GM19395 (cell line): ENCODE results near the gene ZSCAN5A.
"Not testable (repeated sequence)": the region's sequence is repeated elsewhere in the genome, so short reads cannot be mapped to it uniquely, and the experiment has no call there.

Source experiments
- ATAC-seq: cut with Tn5 transposase; IDR thresholded peaks from one replicate; pipeline ENCODE4 v1.9.1; 2021; ENCODE audit warnings: mild to moderate bottlenecking, moderate library complexity; ENCODE audit not compliant: unreplicated experiment

Gene ZSCAN5A, protein sequence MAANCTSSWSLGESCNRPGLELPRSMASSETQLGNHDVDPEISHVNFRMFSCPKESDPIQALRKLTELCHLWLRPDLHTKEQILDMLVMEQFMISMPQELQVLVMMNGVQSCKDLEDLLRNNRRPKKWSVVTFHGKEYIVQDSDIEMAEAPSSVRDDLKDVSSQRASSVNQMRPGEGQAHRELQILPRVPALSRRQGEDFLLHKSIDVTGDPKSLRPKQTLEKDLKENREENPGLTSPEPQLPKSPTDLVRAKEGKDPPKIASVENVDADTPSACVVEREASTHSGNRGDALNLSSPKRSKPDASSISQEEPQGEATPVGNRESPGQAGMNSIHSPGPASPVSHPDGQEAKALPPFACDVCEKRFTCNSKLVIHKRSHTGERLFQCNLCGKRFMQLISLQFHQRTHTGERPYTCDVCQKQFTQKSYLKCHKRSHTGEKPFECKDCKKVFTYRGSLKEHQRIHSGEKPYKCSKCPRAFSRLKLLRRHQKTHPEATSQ

DNA sequence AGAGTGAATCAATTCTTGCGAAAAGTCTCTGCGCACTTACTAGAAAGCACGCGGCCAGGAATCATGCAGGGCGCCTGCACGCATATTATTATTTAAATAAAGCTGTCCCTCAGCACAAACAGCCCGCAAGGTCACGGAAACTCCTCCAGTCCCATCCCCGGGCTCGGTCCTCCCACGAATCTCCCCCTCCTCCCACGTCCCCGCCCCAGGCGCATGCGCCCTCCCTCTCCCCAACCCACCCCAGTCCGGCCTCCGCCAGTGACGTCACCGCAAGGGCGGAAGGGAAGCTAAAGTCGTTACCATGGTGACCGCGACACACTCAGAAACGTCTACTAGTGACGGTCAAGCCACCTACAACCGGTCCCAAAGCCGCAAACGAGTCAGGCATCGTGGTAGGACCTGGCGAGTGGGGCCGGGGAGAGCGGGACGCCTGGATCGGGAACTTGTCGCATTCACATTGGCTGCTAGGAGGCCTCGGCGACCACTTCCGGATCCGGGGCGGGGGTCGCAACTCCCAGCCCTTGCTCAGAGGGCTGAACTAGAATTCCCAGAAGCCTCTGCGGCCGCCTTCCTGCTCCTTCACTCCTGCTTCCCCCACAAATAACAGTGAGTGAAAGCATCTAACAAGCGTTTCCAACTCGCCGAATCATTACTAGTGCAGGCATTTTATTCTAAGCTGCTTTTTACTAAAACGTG, at the start of gene ZSCAN5A:
ZSCAN5A (minus strand) TSS at position 459 of the 696 bp plus-strand sequence. CDS start 89,793 bp downstream, outside the sequence.
- peak; percentile 77 for ATAC-seq

DNA sequence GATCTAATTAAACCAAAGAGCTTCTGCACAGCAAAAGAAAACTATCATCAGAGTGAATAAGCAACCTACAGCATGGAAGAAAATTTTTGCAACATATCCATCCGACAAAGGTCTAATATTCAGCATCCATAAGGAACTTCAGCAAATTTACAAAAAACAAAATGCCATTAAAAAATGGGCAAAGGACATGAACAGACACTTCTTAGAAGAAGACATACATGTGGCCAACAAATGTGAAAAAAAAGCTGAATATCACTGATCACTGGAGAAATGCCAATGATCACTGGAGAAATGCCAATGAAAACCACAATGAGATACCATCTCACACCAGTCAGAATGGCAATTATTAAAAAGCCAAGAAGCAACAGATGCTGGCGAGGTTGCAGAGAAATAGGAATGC, 46.2 kb upstream of the ZSCAN5A start:
- ATAC-seq: no peak

DNA sequence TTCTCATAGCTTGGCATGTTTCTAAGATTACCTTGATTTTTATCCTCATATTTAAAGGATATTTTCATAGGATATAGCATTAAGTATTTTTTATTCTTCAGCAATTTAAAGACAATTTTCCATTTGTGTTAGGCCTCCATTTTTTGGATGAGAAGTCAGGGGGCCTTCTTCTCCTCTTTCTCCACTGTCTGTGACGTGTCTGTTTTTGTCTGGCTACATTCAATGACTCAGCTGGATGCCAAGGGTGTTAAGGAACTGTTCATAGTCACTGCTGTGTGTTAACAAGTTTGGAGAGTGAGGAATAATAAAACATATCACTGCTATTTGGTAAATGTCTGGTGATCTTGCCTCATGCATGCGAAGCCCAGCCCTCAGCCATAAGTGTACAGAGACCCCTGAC, 42.3 kb upstream of the ZSCAN5A start:
- no peak for ATAC-seq

DNA sequence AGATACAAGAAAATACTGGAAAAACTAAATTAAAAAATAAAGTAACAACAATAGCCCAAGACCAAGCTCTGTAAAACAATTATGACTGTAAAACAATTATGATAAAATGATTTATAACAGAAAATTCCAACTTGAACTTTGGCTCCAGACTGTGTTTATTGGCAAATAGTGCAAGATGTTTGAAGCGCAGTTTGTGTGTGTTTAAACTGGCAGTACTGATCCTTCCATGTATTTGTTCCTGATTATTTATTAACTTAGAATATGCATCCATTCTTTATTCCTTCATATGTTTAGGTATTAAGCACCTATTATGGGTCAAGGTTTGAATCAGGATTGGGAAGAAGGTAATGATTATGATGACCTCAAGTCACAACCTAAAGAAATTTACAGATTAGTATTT, 40.9 kb upstream of the ZSCAN5A start:
- no peak for ATAC-seq

DNA sequence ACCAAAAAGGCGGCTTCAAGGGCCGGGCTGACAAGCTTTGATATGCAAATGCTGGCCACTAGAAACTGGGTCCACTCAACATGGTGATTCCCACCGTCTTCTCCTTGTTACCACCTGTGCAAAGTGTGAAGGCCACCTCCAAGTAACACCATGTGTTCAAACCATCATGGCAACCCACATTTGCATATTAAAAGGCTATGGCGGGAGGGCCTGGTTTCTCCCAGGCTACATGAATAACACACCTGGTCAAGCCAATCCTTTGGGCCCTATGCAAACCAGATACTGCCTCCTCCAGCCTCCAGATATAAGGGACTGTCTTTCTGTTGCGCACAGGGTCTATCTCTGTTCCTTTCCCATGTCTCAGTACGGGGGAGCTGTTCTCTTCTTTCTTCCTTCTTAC, 36.6 kb upstream of the ZSCAN5A start:
- no peak for ATAC-seq

DNA sequence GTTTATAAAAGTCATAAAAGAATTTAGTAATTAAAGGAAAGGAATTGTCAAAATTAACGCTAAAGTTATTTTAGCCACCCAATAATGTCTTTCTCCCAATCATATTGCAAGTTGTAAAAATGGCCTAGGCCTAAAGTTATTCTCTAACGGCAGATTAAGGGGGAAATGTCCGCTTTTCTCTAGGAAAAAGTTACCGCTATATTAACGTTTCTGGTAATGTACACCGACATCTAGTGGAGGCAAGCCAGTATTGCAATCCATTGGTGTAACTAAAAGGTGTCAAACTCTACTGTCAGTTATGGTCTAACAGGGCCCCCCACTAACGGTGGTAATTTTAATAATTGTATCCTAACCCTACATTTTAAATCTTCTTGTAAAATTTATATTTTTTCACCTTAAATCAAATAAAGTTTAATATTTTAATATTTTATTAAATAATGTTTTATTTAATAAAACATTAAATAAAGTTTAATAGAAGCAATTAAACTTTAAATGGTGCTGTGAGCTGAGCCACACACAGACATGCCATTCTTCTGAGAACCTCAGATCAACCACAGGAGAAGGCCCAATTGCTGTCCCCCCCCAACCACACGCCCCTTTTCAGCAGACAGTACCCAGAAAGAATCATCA, 35.9 kb upstream of the ZSCAN5A start:
- ATAC-seq: no peak

DNA sequence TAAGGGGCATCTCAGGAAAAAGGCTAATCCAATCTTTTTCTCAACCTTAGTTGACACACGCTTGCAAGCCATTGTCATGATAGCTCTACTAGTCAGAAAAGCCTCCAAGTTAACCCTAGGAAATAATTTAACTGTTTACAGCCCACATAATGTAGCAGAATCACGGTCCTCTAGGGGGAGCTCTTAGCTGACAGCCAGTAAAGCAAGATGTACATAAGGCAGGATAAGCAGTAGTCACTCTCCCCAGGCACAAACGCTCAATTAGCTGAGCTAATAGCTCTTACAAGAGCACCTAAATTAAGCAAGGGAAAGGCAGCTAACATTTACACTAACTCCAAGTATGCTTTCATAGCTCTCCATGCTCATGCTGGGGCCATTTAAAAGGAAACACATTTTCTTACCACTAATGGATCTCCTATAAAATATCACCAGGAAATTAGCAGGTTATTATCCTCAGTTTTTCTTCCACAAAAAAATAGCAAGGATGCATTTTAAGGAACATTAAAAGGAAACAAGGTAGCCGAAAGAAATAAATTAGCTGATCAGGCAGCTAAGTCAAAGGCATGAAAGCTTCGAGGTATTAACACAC, 33.7 kb upstream of the ZSCAN5A start:
- ATAC-seq: no peak

DNA sequence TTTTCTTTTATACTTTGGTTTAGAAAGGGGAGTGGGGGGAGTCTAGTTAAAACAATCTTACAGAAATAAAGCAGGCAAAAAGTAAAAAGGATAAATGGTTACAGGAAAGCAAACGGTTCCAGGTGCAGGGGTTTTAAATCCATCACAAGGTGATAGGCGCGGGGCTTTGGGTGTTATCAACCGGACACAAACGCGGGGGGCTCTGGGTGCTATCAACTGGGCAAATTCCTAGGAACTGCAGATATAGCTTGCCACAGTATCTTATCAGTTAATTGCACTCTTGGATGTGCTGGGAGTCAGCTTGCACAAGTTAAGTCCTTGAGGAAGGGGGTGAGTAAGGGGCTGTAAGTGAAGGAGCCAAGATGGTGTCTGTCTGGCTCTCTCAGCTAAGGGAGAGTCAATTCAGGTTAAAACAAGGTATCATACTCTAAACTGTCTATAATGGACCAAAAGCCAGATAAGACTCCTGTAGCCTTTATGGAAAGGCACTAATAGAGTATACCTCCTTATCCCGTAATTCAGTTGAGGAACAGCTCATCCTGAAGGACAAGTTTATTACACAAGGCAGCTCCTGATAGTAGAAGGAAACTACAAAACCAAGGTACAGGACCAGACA, 32.6 kb upstream of the ZSCAN5A start:
- no peak for ATAC-seq

DNA sequence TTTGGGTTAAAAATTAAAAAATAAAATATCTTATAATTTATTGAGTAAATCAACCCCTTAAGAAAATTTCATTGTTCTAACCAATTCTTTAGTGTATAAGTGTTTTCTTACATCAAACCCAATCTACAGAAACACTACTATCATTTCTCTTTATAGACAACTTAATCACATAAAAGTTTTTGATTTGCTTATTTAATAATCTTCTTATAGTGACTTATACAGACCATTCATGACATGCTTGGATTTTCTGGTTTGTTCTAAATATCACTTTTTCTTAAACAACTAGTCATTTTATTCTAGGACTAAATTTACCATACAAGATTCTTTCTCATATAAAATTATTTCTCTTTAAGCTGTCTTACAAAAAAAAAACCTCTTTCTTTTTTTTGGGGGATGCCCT, 27.3 kb upstream of the ZSCAN5A start:
- ATAC-seq: no peak

DNA sequence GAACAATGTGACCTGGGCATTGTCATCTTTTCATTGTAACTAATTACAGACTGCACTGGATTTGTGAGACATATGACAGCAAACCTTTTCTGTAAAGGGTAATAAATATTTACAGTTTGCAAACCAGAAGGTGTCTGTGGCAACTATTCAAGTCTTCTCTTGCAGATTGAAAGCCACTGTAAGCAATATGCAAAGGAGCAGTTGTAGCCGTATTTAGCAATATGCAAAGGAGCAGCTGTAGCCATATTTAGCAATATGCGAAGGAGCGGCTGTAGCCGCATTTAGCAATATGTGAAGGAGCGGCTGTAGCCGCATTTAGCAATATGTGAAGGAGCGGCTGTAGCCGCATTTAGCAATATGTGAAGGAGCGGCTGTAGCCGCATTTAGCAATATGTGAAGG, 24.4 kb upstream of the ZSCAN5A start:
- not testable (repeated sequence) for ATAC-seq

DNA sequence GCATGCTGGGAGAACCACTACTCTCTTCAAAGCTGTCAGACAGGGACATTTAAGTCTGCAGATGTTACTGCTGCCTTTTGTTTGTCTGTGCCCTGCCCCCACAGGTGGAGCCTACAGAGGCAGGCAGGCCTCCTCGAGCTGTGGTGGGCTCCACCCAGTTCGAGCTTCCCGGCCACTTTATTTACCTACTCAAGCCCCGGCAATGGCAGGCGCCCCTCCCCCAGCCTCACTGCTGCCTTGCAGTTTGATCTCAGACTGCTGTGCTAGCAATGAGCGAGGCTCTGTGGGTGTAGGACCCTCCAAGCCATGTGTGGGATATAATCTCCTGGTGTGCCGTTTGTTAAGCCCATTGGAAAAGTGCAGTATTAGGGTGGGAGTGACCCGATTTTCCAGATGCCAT, 22.4 kb upstream of the ZSCAN5A start:
- ATAC-seq: not testable (repeated sequence)

DNA sequence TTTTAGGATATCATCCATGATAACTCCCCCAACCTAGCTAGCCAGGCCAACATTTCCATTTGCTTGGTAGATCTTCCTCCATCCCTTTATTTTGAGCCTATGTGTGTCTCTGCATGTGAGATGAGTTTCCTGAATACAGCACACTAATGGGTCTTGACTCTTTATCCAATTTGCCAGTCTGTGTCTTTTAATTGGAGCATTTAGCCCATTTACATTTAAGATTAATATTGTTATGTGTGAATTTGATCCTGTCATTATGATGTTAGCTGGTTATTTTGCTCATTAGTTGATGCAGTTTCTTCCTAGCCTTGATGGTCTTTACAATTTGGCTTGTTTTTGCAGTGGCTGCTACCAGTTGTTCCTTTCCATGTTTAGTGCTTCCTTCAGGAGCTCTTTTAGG, 20.7 kb upstream of the ZSCAN5A start:
- ATAC-seq: not testable (repeated sequence)

DNA sequence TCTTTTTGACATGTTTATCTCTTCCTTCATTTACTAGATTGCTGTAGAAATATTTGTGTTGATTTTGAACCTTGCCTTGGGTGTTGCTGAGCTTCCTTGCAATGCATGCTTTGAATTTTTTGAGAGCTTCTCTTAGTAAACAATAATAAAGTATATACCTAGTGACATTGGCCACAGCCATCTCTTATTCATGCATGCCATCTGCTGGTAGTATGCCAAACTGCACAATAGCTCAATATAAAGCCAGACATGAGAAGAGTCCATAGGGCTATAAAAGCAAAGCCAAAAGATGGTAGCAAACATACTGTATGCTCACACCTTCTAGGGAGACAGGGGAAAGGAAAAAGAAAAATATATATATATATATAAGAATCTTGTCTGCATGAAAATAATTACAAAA, 18.9 kb upstream of the ZSCAN5A start:
- ATAC-seq: no peak

DNA sequence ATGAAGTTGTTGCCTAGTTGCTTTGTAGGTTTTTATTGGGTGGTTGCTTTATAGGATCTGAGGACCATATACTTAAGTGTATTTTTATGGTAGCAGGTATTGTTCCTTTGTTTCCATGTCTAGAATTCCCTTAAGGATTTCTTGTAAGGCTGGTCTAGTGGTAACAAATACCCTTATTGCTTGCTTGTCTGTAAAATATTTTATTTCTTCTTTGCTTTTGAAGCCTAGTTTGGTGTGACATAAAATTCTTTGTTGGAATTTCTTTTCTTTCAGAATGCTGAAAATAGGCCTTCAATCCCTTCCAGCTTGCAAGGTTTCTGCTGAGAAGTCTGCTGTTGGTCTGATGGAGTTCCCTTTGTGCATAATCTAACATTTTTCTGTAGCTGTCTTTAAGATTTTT, 18.1 kb upstream of the ZSCAN5A start:
- no peak for ATAC-seq

DNA sequence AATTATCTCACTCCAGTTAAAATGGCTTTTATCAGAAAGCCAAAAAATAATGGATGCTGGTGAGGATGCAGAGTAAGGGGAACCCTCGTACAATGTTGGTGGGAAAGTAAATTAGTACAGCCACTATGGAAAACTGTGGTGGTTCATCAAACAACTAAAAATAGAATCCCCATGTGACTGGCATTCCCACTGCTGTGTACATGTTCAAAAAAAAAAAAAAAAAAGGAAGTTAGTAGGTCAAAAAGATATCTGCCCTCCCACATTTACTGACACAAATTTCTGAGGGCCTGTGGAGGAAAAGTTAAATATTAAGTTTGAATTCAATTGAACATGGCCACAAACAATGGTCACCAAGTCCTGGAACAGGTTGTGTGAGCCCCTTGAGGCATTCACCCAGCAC, 9.8 kb upstream of the ZSCAN5A start:
- ATAC-seq: no peak

DNA sequence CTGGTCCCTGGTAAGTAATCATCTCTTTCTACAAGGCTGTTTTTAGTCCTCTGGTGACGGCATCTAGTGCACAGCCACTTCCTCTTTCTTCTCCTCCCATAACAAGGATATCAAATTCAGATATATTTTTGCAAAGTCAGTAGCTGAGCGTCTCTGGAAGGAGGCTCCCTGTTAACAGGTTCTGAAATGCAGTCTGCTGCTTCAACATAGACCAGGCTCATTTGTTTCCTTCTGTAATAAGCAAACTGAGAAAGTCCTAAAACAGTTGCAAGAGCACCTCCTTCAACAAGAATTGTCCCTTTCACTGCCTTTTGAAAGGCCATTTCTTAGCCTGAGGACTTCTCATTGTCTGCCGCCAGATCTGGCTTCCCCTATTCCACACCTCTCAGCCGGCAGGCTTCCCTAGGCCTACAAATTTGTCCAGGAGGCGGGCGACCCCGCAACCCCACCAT, 7.4 kb upstream of the ZSCAN5A start:
- ATAC-seq: no peak

DNA sequence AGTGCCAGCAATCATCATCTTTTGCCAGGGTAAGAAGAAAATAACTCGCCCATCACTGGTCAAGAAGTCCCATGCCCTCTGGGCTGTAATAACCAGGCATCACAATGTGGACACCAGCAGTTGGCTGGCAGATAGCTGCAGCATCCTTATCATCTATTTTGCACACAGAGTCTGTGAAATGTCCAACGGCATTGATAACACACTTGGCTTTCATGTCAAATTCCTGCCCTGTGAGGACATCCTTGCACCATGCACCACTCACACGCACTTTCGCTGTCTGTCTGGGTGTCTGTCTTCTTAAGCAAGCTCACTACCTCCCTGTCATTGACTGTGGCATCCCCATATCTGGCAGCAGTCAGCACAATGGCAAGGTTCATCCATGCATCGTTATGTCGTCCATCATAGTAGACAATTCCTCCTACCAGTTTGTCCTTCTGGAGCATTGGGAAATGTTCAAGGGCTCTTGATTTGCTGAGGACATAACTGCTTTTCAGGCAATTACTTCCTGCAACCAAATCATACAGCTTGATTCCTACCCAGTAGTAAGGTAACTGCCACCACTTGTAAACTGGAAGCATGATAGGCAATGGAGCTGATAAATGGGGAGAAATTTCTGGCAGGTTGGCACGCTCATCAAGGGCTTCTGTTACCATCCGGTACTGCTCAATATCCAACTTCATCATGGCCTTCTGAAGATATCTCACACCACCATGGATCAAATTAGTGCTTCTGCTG, 6.8 kb upstream of the ZSCAN5A start:
- no peak for ATAC-seq

DNA sequence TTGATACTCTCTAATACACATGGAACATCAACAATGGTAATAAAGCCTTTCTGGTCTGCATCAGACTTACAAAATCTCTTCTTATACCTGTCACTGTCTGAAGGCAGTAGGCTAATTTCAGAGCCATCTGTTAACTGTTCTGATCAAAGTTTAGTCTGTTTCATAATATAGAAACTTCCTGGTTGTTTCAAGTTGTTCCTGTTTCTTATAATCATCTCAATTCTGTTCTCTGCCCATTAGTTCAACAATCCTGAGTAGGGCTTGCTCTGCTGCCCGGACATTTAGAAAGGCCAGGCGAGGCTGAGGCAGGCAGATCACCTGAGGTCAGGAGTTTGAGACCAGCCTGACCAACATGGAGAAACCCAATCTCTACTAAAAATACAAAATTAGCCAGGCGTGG, 5.4 kb upstream of the ZSCAN5A start:
- ATAC-seq: no peak

DNA sequence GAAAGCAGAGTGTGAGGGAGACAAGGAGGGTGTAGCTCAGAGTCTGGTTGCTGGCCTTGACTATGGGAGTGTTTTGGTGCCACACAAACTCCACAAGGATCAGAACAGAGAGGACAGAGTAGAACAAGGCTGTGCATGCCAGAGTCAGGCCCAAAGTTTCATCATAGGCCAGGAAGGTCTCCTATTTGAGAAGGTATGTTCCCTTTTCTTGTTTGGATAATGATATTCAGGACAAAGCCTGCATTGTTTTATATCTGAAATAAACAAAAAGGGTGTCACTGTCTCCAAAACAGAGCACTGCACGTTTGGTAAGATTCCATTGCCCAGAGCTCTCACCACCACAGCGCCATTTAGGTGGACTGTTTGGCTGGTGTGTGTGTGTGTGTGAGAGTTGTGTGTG, 3.1 kb upstream of the ZSCAN5A start:
- no peak for ATAC-seq

DNA sequence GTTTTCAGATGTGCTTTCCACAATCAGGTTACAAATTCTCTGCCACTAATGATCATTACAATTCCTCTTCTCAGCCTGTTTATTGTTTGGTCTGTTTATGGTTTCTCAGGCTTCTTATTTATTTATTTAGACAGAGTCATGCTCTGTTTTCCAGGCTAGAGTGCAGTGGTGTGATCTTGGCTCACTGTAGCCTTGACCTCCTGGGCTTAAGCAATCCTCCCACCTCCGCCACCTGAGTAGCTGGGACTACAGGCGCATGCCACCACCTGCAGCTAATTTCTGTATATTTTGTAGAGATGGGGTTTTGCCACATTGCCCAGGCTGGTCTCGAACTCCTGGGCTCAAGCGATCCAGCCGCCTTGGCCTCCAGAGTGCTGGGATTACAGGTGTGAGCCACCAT, 2.1 kb upstream of the ZSCAN5A start:
- ATAC-seq: no peak
